Mesendoderm (in vitro differentiated cells): ENCODE data around the gene KHSRP.
"Not testable (repeated sequence)": the region's sequence is repeated elsewhere in the genome, so short reads cannot be mapped to it uniquely, and the experiment has no call there.

Experiments used
- DNase-seq: peaks from one replicate; pipeline ENCODE4 v3.0.0; 2013
- H2AK5ac ChIP-seq: 2 replicates; pipeline ENCODE4 v1.6.1; 2013; ENCODE audit warnings: low read length, inconsistent platforms
- H2BK120ac ChIP-seq: 2 replicates; pipeline ENCODE4 v1.6.1; 2013; ENCODE audit warnings: low read depth, mild to moderate bottlenecking, low read length, moderate library complexity, mixed read lengths
- H2BK15ac ChIP-seq: replicated peaks from 2 replicates; pipeline ENCODE4 v1.6.1; 2013; ENCODE audit warnings: low read depth, mild to moderate bottlenecking, moderate library complexity
- H2BK5ac ChIP-seq: 2 replicates; pipeline ENCODE4 v1.6.1; 2013; ENCODE audit warnings: low read length, inconsistent platforms
- H3K18ac ChIP-seq: 2 replicates; pipeline ENCODE4 v1.6.1; 2013; ENCODE audit warnings: mild to moderate bottlenecking, low read length, mixed read lengths
- H3K23ac ChIP-seq: one replicate; pipeline ENCODE4 v1.6.1; 2013; ENCODE audit warnings: low read length
- H3K27ac ChIP-seq: 2 replicates; pipeline ENCODE4 v1.5.1; 2013; ENCODE audit warnings: low read depth, mild to moderate bottlenecking, inconsistent platforms, low read length, moderate library complexity
- H3K27me3 ChIP-seq: 2 replicates; pipeline ENCODE4 v1.6.1; 2013; ENCODE audit warnings: low read length, control low read depth, mild to moderate bottlenecking, inconsistent platforms; ENCODE audit not compliant: insufficient read depth, poor library complexity
- H3K36me3 ChIP-seq: 2 replicates; pipeline ENCODE4 v1.6.1; 2013; ENCODE audit warnings: low read length, inconsistent platforms; ENCODE audit not compliant: control insufficient read depth, insufficient read depth
- H3K4ac ChIP-seq: one replicate; pipeline ENCODE4 v1.6.1; 2013; ENCODE audit warnings: low read depth, mild to moderate bottlenecking, low read length, moderate library complexity
- H3K4me1 ChIP-seq: 2 replicates; pipeline ENCODE4 v1.6.1; 2013; ENCODE audit warnings: low read depth, low read length, inconsistent platforms; ENCODE audit not compliant: control insufficient read depth
- H3K4me2 ChIP-seq: 2 replicates; pipeline ENCODE4 v1.6.1; 2013; ENCODE audit warnings: low read length
- H3K4me3 ChIP-seq: 2 replicates; pipeline ENCODE4 v1.5.1; 2013; ENCODE audit warnings: mild to moderate bottlenecking, low read length
- H3K56ac ChIP-seq: one replicate; pipeline ENCODE4 v1.6.1; 2013; ENCODE audit warnings: low read length
- H3K79me1 ChIP-seq: 2 replicates; pipeline ENCODE4 v1.6.1; 2013; ENCODE audit warnings: low read length, inconsistent platforms
- H3K79me2 ChIP-seq: 2 replicates; pipeline ENCODE4 v1.6.1; 2013; ENCODE audit warnings: mild to moderate bottlenecking, low read length; ENCODE audit not compliant: control insufficient read depth, insufficient read depth
- H3K9ac ChIP-seq: 2 replicates; pipeline ENCODE4 v1.6.1; 2013; ENCODE audit warnings: low read length, inconsistent platforms
- H4K5ac ChIP-seq: one replicate; pipeline ENCODE4 v1.6.1; 2013; ENCODE audit warnings: low read length
- H4K8ac ChIP-seq: one replicate; pipeline ENCODE4 v1.6.1; 2013; ENCODE audit warnings: low read depth, mild to moderate bottlenecking, control low read depth, low read length, moderate library complexity
- WGBS: extraction: QIAGEN DNeasy Blood & Tissue Kit; methylation state at CpG from one replicate; pipeline ENCODE4 v1.1.7; 2013; ENCODE audit warnings: low lambda C conversion rate, missing lambda C conversion rate; ENCODE audit not compliant: insufficient coverage; ENCODE audit errors: extremely low coverage; 5-methylcytosine and 5-hydroxymethylcytosine counted together

Gene KHSRP

DNA sequence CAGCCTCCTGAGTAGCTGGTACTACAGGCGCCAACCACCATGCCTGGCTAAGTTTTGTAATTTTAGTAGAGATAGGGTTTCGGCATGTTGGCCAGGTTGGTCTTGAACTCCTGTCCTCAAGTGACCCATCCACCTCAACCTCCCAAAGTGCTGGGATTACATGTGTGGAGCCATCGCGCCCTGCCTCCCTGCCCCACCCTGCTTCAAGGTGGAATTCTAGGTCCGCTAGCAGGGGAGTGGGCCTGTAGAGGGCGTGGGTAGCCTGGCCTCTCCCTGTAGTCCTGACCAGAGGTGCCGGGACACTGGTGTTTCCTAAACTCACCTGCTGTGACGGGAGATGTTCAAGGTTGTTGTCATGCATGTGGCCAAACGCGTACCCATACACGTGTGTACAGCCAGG lies 8.6 kb upstream of the KHSRP start:
- Histone ChIP-seq H3K4ac (no peak overlapping the region), H3K36me3 (no peaks in the 10 kb centered on the region), H3K4me1 (no peaks in the 10 kb centered on the region), H2AK5ac (no peak overlapping the region), H4K8ac (no peak overlapping the region), H3K4me3 (no peak overlapping the region), H3K56ac (no peak overlapping the region), H3K23ac (no peak overlapping the region), H3K18ac (no peak overlapping the region), H3K27ac (no peak overlapping the region), H2BK15ac (no peak overlapping the region), H4K5ac (no peak overlapping the region), H2BK120ac (no peak overlapping the region), H3K79me1 (no peaks in the 10 kb centered on the region), H3K27me3 (no peaks in the 10 kb centered on the region), H3K79me2 (no peaks in the 10 kb centered on the region), H2BK5ac (no peak overlapping the region), H3K9ac (no peak overlapping the region), H3K4me2 (no peak overlapping the region)
- DNase-seq = no peak
- WGBS = no CpG with 5 or more reads among the region's 11 CpGs

DNA sequence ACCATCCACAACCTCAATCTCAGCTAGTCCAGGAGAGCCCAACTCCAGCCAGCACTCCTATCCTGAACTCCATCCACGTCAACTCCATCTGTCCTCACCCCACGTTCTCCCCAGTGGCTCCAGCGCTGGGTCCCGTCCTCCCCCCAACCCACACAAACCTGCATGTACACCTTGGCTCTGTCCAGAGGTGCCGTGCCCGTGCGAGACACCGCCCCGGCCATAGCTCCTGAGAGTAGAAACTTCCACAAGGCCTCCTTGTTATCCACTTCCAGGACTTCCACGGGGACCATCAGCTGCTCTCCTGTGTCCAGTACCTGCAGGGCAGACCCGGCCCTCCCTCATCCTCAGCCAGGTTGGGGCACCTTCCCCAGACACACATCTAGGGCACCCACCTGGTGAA lies 7.3 kb upstream of the KHSRP start:
- no peaks in the 10 kb centered on the region for H3K27me3 ChIP-seq
- no peak overlapping the region for H2BK120ac ChIP-seq
- H3K27ac ChIP-seq = no peak overlapping the region
- H3K79me2 ChIP-seq = no peaks in the 10 kb centered on the region
- WGBS = no CpG with 5 or more reads among the region's 11 CpGs
- H3K4ac ChIP-seq = no peak overlapping the region
- no peak overlapping the region for H2BK5ac ChIP-seq
- no peak overlapping the region for H4K8ac ChIP-seq
- H3K9ac ChIP-seq = no peak overlapping the region
- H3K36me3 ChIP-seq = no peaks in the 10 kb centered on the region
- H3K23ac ChIP-seq = no peak overlapping the region
- no peak overlapping the region for H3K18ac ChIP-seq
- no peak overlapping the region for H3K4me2 ChIP-seq
- H3K56ac ChIP-seq = no peak overlapping the region
- no peak for DNase-seq
- no peak overlapping the region for H4K5ac ChIP-seq
- no peak overlapping the region for H3K4me3 ChIP-seq
- no peak overlapping the region for H2BK15ac ChIP-seq
- H3K4me1 ChIP-seq = no peaks in the 10 kb centered on the region
- no peak overlapping the region for H2AK5ac ChIP-seq
- no peaks in the 10 kb centered on the region for H3K79me1 ChIP-seq

DNA sequence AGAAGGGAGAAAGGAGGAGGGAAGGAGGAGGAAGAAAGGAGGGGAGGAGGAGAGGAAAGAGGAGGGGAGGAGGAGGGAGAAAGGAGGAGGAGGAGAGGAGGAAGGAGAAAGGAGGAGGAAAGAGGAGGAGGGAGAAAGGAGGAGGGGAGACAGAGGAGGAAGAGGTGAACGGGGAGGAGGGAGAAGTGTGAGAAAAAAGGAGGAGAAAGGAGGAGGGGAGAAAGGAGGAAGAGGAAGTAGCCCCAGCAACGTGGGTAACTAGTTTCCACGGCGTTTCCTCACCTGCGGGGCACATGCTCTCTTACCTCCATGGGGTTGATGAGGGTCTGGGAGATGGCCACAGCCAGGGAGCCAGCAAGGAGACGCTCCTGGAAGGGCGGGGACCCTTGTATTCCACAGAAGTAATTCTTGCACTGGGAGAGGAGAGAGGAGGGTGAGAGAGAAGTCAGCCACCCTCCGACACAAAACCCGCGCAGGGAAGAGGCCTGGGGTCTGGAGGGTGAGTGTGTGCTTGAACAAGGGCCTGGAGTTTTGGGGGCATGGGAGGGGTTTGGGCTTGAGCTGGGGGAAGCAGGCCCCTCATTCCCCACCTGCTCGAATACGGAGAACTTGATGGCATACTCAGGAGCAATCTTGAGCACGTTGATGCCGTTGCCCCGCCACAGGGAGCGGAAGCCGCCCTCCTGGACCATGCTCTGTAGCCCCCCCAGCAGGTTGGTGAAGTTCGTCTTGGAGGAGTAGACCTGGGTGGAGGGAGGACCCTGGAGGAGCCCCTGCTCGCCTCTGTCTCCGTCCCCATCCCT lies 5.0 kb upstream of the KHSRP start:
- no peak overlapping the region for H3K23ac ChIP-seq
- no peak overlapping the region for H3K18ac ChIP-seq
- H3K56ac ChIP-seq = no peak overlapping the region
- H3K4ac ChIP-seq = no peak overlapping the region
- no peak overlapping the region for H2BK5ac ChIP-seq
- no peak overlapping the region for H4K5ac ChIP-seq
- H3K27ac ChIP-seq = no peak overlapping the region
- H3K4me1 ChIP-seq = no peaks in the 10 kb centered on the region
- no peak for DNase-seq
- no peak overlapping the region for H3K9ac ChIP-seq
- no peaks in the 10 kb centered on the region for H3K79me1 ChIP-seq
- H2BK15ac ChIP-seq = no peak overlapping the region
- no peak overlapping the region for H4K8ac ChIP-seq
- no peak overlapping the region for H3K4me2 ChIP-seq
- no peaks in the 10 kb centered on the region for H3K27me3 ChIP-seq
- no peaks in the 10 kb centered on the region for H3K79me2 ChIP-seq
- H2BK120ac ChIP-seq = no peak overlapping the region
- H2AK5ac ChIP-seq = no peak overlapping the region
- WGBS = no CpG with 5 or more reads among the region's 20 CpGs
- no peak overlapping the region for H3K4me3 ChIP-seq
- H3K36me3 ChIP-seq = no peaks in the 10 kb centered on the region

DNA sequence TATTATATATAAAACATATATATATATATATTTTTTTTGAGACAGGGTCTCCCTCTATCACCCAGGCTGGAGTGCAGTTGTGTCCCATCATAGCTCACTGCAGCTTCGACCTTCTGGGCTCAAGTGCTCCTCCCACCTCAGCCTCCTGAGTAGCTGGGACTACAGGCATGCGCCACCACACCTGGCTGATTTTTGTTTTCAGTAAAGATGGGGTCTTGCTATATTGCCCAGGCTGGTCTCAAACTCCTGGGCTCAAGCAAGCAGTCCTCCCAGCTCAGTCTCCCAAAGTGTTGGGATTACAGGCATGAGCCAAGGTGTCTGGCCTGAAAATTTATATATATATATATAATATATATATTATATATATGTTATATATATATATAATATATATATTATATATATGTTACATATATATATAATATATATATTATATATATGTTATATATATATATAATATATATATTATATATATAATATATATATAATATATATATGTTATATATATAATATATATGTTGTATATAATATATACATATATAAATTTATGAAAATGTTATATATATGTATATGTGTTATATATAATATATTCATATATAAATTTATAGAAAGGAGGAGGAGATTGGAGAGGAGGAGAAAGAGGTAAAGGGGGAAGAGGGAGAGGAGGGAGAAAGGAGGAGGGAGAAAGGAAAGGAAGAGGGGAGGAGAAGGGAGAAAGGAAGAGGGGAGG lies 4.2 kb upstream of the KHSRP start:
- H2BK15ac ChIP-seq, H2BK120ac ChIP-seq, H3K4me3 ChIP-seq, H3K4me2 ChIP-seq, H3K18ac ChIP-seq, H3K36me3 ChIP-seq, H3K27me3 ChIP-seq, H3K56ac ChIP-seq, H4K5ac ChIP-seq, DNase-seq, H3K27ac ChIP-seq, H3K4me1 ChIP-seq, H3K79me1 ChIP-seq, H2AK5ac ChIP-seq, H3K4ac ChIP-seq, H3K9ac ChIP-seq, H4K8ac ChIP-seq, H3K79me2 ChIP-seq, H2BK5ac ChIP-seq, H3K23ac ChIP-seq: not testable (repeated sequence)
- WGBS = no CpG with 5 or more reads among the region's 2 CpGs

DNA sequence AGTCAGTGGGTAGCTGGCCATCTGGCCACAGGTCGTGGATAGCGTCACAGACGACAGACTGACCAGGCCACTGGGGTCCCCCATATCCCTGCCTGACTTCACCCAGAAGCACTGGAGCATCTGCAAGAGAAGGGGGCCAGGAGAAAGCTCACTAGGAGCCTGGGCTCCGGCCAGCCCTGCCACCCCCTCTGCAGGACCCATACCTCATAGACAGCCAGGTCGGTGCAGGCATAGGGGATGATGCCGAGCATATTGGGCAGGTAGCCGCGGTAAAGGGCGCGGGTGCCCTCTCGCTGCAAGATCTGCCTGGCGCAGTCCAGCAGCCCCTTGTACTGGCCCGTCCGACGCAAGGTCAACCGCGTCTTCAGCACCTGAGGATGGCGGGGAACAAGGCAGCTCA lies 2.5 kb upstream of the KHSRP start:
- DNase-seq = no peak
- H3K4me1 ChIP-seq = peaks cover 2% of the 10 kb centered on the region
- no peak overlapping the region for H3K27ac ChIP-seq
- H3K56ac ChIP-seq = no peak overlapping the region
- H3K18ac ChIP-seq = no peak overlapping the region
- no peak overlapping the region for H2BK15ac ChIP-seq
- H3K79me1 ChIP-seq = no peaks in the 10 kb centered on the region
- no peak overlapping the region for H2BK120ac ChIP-seq
- H2AK5ac ChIP-seq = no peak overlapping the region
- H3K36me3 ChIP-seq = peaks cover under 1% of the 10 kb centered on the region
- no peak overlapping the region for H4K8ac ChIP-seq
- peaks cover 20% of the 10 kb centered on the region for H3K79me2 ChIP-seq
- no peak overlapping the region for H2BK5ac ChIP-seq
- no peak overlapping the region for H4K5ac ChIP-seq
- H3K4me2 ChIP-seq = no peak overlapping the region
- no peak overlapping the region for H3K23ac ChIP-seq
- no CpG with 5 or more reads among the region's 18 CpGs for WGBS
- no peak overlapping the region for H3K4ac ChIP-seq
- H3K4me3 ChIP-seq = no peak overlapping the region
- no peaks in the 10 kb centered on the region for H3K27me3 ChIP-seq
- H3K9ac ChIP-seq = no peak overlapping the region
